SK-N-SH (cell line): ENCODE results near the gene UST. TPM values are rescaled to one million over a fixed set of nuclear protein-coding genes. Genes with fewer than 3 reads are reported as not detected.

Experiments used
- CTCF ChIA-PET: fragments of 300-600, 350-600 bp; formaldehyde crosslinking; extraction: SDS; loops from one replicate; lab custom pipeline; 2021; lab: Yijun Ruan, JAX
- POLR2A ChIA-PET: fragments of 350-600 bp; sonication (Branson Sonifier 250); formaldehyde crosslinking; extraction: SDS; loops from one replicate; lab custom pipeline; 2020; ENCODE audit warnings: antibody characterized with exemption, inconsistent platforms; lab: Yijun Ruan, JAX
- DNase-seq: peaks from one replicate; pipeline ENCODE4 v3.0.0; 2012
- H2AFZ ChIP-seq: fragments of 200-600 bp; sonication (generic); 2 replicates; pipeline ENCODE4 v1.8.1; 2016; ENCODE audit warnings: antibody characterized with exemption, mild to moderate bottlenecking, low read depth
- H3F3A ChIP-seq: fragments of 200-600 bp; sonication (generic); replicated peaks from 2 replicates; pipeline ENCODE3; 2016; ENCODE audit warnings: antibody characterized with exemption, mild to moderate bottlenecking; ENCODE audit not compliant: insufficient read depth
- H3K27ac ChIP-seq, 2 experiments: fragments of 200-500 bp in 1 of 2; fragments of 200-600 bp in 1 of 2; sonication (Bioruptor generic) in 1 of 2; sonication (generic), shearing (Covaris generic) in 1 of 2; 2 replicates each; pipeline versions ENCODE4 v1.5.1 to v1.6.1; 2014 to 2016; ENCODE audit warnings: low read depth in 2 of 2, inconsistent platforms in 1 of 2, low read length in 1 of 2, mild to moderate bottlenecking in 1 of 2, mixed read lengths in 1 of 2
- H3K27me3 ChIP-seq: fragments of 200-600 bp; sonication (generic), shearing (Covaris generic); 2 replicates; pipeline ENCODE4 v1.6.1; 2016; ENCODE audit warnings: mixed run types; ENCODE audit not compliant: insufficient read depth
- H3K36me3 ChIP-seq, 2 experiments: fragments of 200-500 bp in 1 of 2; fragments of 200-600 bp in 1 of 2; sonication (Bioruptor generic) in 1 of 2; sonication (generic) in 1 of 2; replicated peaks in 1 of 2; 2 replicates each; pipeline versions ENCODE3 to v1.5.1; 2014 to 2016; ENCODE audit warnings: low read length in 1 of 2, mild to moderate bottlenecking in 1 of 2; ENCODE audit not compliant: insufficient read depth in 2 of 2, control insufficient read depth in 1 of 2
- H3K4me1 ChIP-seq, 2 experiments: fragments of 200-500 bp in 1 of 2; fragments of 200-600 bp in 1 of 2; sonication (Bioruptor generic) in 1 of 2; sonication (generic), shearing (Covaris generic) in 1 of 2; 2 replicates each; pipeline versions ENCODE4 v1.5.1 to v1.6.1; 2014 to 2016; ENCODE audit warnings: low read depth in 1 of 2, low read length in 1 of 2, mixed run types in 1 of 2; ENCODE audit not compliant: insufficient read depth in 2 of 2, control insufficient read depth in 1 of 2
- H3K4me2 ChIP-seq: fragments of 200-600 bp; sonication (generic), shearing (Covaris generic); 2 replicates; pipeline ENCODE4 v1.6.1; 2017; ENCODE audit warnings: mixed run types
- H3K4me3 ChIP-seq, 2 experiments: fragments of 200-500 bp in 1 of 2; fragments of 200-600 bp in 1 of 2; sonication (Bioruptor generic) in 1 of 2; sonication (generic), shearing (Covaris generic) in 1 of 2; 2 replicates each; pipeline versions ENCODE4 v1.5.1 to v1.8.1; 2014 to 2016; ENCODE audit warnings: low read depth in 2 of 2, inconsistent platforms in 1 of 2, low read length in 1 of 2, mild to moderate bottlenecking in 1 of 2, mixed read lengths in 1 of 2, moderate library complexity in 1 of 2
- H3K79me2 ChIP-seq: fragments of 200-600 bp; sonication (generic); 2 replicates; pipeline ENCODE4 v1.8.1; 2017; ENCODE audit warnings: mild to moderate bottlenecking; ENCODE audit not compliant: insufficient read depth
- H3K9ac ChIP-seq: fragments of 200-600 bp; sonication (generic); 2 replicates; pipeline ENCODE4 v1.6.1; 2017; ENCODE audit warnings: mixed run types
- H3K9me2 ChIP-seq: fragments of 200-600 bp; sonication (generic); 2 replicates; pipeline ENCODE4 v1.6.1; 2017; ENCODE audit warnings: mixed run types
- H3K9me3 ChIP-seq: fragments of 200-600 bp; sonication (generic); 2 replicates; pipeline ENCODE4 v1.6.1; 2017; ENCODE audit warnings: mixed run types, mild to moderate bottlenecking, moderate library complexity
- H4K20me1 ChIP-seq: fragments of 200-600 bp; sonication (generic); 2 replicates; pipeline ENCODE4 v1.6.1; 2017; ENCODE audit warnings: mild to moderate bottlenecking, mixed run types; ENCODE audit not compliant: insufficient read depth
- EP300 ChIP-seq, 2 experiments: IDR thresholded peaks; 2 replicates each; pipeline versions ENCODE4 v1.4.0 to v1.6.1; 2012; ENCODE audit warnings: borderline replicate concordance in 1 of 2, low read depth in 1 of 2, low read length in 1 of 2
- EZH2phosphoT487 ChIP-seq: fragments of 200-600 bp; sonication (generic); IDR thresholded peaks from 2 replicates; pipeline ENCODE4 v1.6.1; 2017; ENCODE audit warnings: low read depth, mixed run types, mild to moderate bottlenecking, antibody characterized with exemption, moderate library complexity, borderline replicate concordance
- FOSL2 ChIP-seq: IDR thresholded peaks from 2 replicates; pipeline ENCODE4 v1.4.0; 2012; ENCODE audit warnings: low read depth, mild to moderate bottlenecking, moderate library complexity, borderline replicate concordance
- FOXJ3 ChIP-seq: sonication (generic); formaldehyde crosslinking; IDR thresholded peaks from 2 replicates; pipeline ENCODE4 v1.5.1; 2020; ENCODE audit warnings: mild to moderate bottlenecking, missing genetic modification reagents
- FOXM1 ChIP-seq: IDR thresholded peaks from 2 replicates; pipeline ENCODE4 v1.4.0; 2012; ENCODE audit warnings: low read depth, mild to moderate bottlenecking
- GABPA ChIP-seq: IDR thresholded peaks from 2 replicates; pipeline ENCODE4 v1.4.0; 2012; ENCODE audit warnings: low read depth, mild to moderate bottlenecking
- GATA2 ChIP-seq: sonication (generic); formaldehyde crosslinking; IDR thresholded peaks from 2 replicates; pipeline ENCODE4 v1.5.0; 2020; ENCODE audit warnings: mild to moderate bottlenecking, missing genetic modification reagents
- JUND ChIP-seq: IDR thresholded peaks from 2 replicates; pipeline ENCODE4 v1.4.0; 2012
- MEF2A ChIP-seq: IDR thresholded peaks from 2 replicates; pipeline ENCODE4 v1.4.0; 2012; ENCODE audit warnings: low read depth, borderline replicate concordance
- MXI1 ChIP-seq: IDR thresholded peaks from 2 replicates; pipeline ENCODE4 v1.6.1; 2012; ENCODE audit warnings: mild to moderate bottlenecking, low read depth, low read length, improper control_type of control experiment
- NFIC ChIP-seq: IDR thresholded peaks from 2 replicates; pipeline ENCODE4 v1.4.0; 2012; ENCODE audit warnings: borderline replicate concordance
- NRF1 ChIP-seq: IDR thresholded peaks from 2 replicates; pipeline ENCODE4 v1.6.1; 2012; ENCODE audit warnings: low read depth, mild to moderate bottlenecking, low read length
- RAD21 ChIP-seq: IDR thresholded peaks from 2 replicates; pipeline ENCODE4 v1.6.1; 2012; ENCODE audit warnings: mild to moderate bottlenecking, low read length
- RCOR1 ChIP-seq: fragments of 150-350 bp; IDR thresholded peaks from 2 replicates; pipeline ENCODE4 v1.6.1; 2017; ENCODE audit warnings: antibody characterized with exemption, low read length
- RFX5 ChIP-seq: IDR thresholded peaks from 2 replicates; pipeline ENCODE4 v1.6.1; 2012; ENCODE audit warnings: mild to moderate bottlenecking, improper control_type of control experiment, low read length
- TCF12 ChIP-seq: IDR thresholded peaks from 2 replicates; pipeline ENCODE4 v1.4.0; 2012
- TEAD4 ChIP-seq: IDR thresholded peaks from 2 replicates; pipeline ENCODE4 v1.4.0; 2012; ENCODE audit warnings: mild to moderate bottlenecking, borderline replicate concordance; ENCODE audit not compliant: insufficient read depth
- YY1 ChIP-seq: IDR thresholded peaks from 2 replicates; pipeline ENCODE4 v1.4.0; 2012; ENCODE audit warnings: low read depth, mild to moderate bottlenecking
- WGBS: methylation state at CpG from one replicate; pipeline ENCODE4 v1.1.6; 2017; ENCODE audit warnings: low lambda C conversion rate; 5-methylcytosine and 5-hydroxymethylcytosine counted together
- polyA plus RNA-seq, 3 experiments: library from polyadenylated mRNA; depleted of rRNA; stranded (reverse); fragments of >200 nt; gene quantifications; 2 replicates each; pipeline ENCODE4 v1.2.3, GENCODE V29; 2012
- TF ChIP-seq, protein P1 (sequence below): fragments of 200-600 bp; sonication (generic); IDR thresholded peaks from 2 replicates; pipeline ENCODE4 v1.6.1; 2017; ENCODE audit warnings: antibody characterized with exemption, mild to moderate bottlenecking, moderate library complexity
- TF ChIP-seq, protein P2 (sequence below): IDR thresholded peaks from 2 replicates; pipeline ENCODE4 v1.4.0; 2012; ENCODE audit warnings: low read depth, borderline replicate concordance
- TF ChIP-seq, protein P3 (sequence below): IDR thresholded peaks from 2 replicates; pipeline ENCODE4 v1.6.1; 2012; ENCODE audit warnings: mild to moderate bottlenecking, low read depth, low read length, moderate library complexity
- TF ChIP-seq, protein P4 (sequence below): IDR thresholded peaks from 2 replicates; pipeline ENCODE4; 2012

Gene UST
- polyA plus RNA-seq, 1 of the 3 experiments (the other 2 are of a cell fraction) = 1.7 TPM

DNA sequence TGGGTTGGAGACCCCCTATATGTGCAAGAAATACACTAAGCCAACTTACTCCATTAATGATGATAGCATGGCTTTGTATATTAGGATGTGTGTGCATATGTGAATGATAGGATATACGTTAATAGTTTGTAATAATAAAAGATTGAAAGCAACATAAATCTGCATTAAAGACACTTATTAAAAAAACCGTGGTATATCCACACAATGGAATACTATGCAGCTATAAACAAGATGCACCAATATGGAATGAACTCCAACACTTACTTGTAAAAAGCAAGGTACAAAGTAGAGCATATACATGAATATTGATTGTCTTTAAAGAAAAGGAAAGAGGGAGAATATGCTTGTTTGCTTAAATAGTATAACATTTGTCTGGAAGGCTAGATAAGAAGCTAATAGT lies 68.0 kb downstream of the UST start:
- WGBS = 6% methylated on average over 2 of the region's 2 CpGs
- no peak overlapping the region for H3K27ac ChIP-seq
- no peaks in the 10 kb centered on the region for H3F3A ChIP-seq
- H2AFZ ChIP-seq = no peak overlapping the region
- no peak for DNase-seq
- TF ChIP-seq, protein P1, sequence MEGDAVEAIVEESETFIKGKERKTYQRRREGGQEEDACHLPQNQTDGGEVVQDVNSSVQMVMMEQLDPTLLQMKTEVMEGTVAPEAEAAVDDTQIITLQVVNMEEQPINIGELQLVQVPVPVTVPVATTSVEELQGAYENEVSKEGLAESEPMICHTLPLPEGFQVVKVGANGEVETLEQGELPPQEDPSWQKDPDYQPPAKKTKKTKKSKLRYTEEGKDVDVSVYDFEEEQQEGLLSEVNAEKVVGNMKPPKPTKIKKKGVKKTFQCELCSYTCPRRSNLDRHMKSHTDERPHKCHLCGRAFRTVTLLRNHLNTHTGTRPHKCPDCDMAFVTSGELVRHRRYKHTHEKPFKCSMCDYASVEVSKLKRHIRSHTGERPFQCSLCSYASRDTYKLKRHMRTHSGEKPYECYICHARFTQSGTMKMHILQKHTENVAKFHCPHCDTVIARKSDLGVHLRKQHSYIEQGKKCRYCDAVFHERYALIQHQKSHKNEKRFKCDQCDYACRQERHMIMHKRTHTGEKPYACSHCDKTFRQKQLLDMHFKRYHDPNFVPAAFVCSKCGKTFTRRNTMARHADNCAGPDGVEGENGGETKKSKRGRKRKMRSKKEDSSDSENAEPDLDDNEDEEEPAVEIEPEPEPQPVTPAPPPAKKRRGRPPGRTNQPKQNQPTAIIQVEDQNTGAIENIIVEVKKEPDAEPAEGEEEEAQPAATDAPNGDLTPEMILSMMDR = no peak
- no peak for TF ChIP-seq YY1
- no peak for TF ChIP-seq RFX5
- TF ChIP-seq TCF12 = no peak
- TF ChIP-seq EZH2phosphoT487 = no peak
- TF ChIP-seq, protein P2, sequence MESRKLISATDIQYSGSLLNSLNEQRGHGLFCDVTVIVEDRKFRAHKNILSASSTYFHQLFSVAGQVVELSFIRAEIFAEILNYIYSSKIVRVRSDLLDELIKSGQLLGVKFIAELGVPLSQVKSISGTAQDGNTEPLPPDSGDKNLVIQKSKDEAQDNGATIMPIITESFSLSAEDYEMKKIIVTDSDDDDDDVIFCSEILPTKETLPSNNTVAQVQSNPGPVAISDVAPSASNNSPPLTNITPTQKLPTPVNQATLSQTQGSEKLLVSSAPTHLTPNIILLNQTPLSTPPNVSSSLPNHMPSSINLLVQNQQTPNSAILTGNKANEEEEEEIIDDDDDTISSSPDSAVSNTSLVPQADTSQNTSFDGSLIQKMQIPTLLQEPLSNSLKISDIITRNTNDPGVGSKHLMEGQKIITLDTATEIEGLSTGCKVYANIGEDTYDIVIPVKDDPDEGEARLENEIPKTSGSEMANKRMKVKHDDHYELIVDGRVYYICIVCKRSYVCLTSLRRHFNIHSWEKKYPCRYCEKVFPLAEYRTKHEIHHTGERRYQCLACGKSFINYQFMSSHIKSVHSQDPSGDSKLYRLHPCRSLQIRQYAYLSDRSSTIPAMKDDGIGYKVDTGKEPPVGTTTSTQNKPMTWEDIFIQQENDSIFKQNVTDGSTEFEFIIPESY = no peak
- no peak for TF ChIP-seq RAD21
- no peak for TF ChIP-seq MXI1
- TF ChIP-seq GABPA = no peak
- TF ChIP-seq FOSL2 = no peak
- TF ChIP-seq FOXJ3 (CRISPR knock-in tag) = no peak
- no peak for TF ChIP-seq GATA2
- no peak for TF ChIP-seq RCOR1
- TF ChIP-seq FOXM1 = no peak
- CTCF ChIA-PET = no interaction called here
- no peaks in the 10 kb centered on the region for H4K20me1 ChIP-seq
- no peak overlapping the region for H3K4me2 ChIP-seq
- H3K4me3 ChIP-seq = no peak overlapping the region
- no peaks in the 10 kb centered on the region for H3K4me1 ChIP-seq
- POLR2A ChIA-PET = no interaction called here
- no peaks in the 10 kb centered on the region for H3K79me2 ChIP-seq
- H3K27me3 ChIP-seq = peaks cover 4% of the 10 kb centered on the region; the same call in 1 of the 2 replicates
- no peaks in the 10 kb centered on the region for H3K36me3 ChIP-seq
- H3K9me3 ChIP-seq = peaks cover 4% of the 10 kb centered on the region; the same call in 1 of the 2 replicates
- no peak overlapping the region for H3K9ac ChIP-seq
- H3K9me2 ChIP-seq = no peaks in the 10 kb centered on the region

DNA sequence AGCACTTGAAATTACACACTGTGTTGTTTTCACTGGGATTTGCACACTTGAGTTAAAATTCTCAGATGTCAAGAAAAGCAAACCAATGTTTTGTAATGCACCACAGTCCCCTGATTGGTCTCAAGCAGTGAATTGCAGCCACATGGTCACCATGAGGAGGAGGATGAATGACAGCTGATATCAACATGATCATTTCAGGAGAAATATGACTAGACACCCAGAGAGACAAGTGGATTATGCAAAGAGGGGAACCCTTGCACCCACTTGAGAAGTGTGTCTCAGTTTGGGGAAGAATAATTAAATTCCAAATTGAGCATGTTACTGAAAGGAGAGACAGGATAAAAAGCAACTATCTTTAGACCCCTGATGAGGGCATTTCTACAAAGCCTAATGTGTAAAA lies 69.3 kb downstream of the UST start:
- ChIA-PET CTCF (no interaction called here), POLR2A (no interaction called here)
- no peak overlapping the region for H2AFZ ChIP-seq
- H3K4me2 ChIP-seq = no peak overlapping the region
- no peaks in the 10 kb centered on the region for H3K9me2 ChIP-seq
- peaks cover 4% of the 10 kb centered on the region; the same call in 1 of the 2 replicates for H3K27me3 ChIP-seq
- no peak overlapping the region for H3K27ac ChIP-seq
- DNase-seq = no peak
- H3K79me2 ChIP-seq = no peaks in the 10 kb centered on the region
- no peaks in the 10 kb centered on the region for H3K4me1 ChIP-seq
- H3K4me3 ChIP-seq = no peak overlapping the region
- no peak overlapping the region for H3K9ac ChIP-seq
- peaks cover 4% of the 10 kb centered on the region; the same call in 1 of the 2 replicates for H3K9me3 ChIP-seq
- H3K36me3 ChIP-seq = no peaks in the 10 kb centered on the region
- H3F3A ChIP-seq = no peaks in the 10 kb centered on the region
- H4K20me1 ChIP-seq = no peaks in the 10 kb centered on the region
- TF ChIP-seq EP300 (IDR thresholded peaks at IDR 0.05; ENCODE audit: borderline replicate concordance in 1 of 2, low read depth in 1 of 2, low read length in 1 of 2) = no peak
- no peak for TF ChIP-seq NFIC
- no peak for TF ChIP-seq NRF1
- TF ChIP-seq, protein P3, sequence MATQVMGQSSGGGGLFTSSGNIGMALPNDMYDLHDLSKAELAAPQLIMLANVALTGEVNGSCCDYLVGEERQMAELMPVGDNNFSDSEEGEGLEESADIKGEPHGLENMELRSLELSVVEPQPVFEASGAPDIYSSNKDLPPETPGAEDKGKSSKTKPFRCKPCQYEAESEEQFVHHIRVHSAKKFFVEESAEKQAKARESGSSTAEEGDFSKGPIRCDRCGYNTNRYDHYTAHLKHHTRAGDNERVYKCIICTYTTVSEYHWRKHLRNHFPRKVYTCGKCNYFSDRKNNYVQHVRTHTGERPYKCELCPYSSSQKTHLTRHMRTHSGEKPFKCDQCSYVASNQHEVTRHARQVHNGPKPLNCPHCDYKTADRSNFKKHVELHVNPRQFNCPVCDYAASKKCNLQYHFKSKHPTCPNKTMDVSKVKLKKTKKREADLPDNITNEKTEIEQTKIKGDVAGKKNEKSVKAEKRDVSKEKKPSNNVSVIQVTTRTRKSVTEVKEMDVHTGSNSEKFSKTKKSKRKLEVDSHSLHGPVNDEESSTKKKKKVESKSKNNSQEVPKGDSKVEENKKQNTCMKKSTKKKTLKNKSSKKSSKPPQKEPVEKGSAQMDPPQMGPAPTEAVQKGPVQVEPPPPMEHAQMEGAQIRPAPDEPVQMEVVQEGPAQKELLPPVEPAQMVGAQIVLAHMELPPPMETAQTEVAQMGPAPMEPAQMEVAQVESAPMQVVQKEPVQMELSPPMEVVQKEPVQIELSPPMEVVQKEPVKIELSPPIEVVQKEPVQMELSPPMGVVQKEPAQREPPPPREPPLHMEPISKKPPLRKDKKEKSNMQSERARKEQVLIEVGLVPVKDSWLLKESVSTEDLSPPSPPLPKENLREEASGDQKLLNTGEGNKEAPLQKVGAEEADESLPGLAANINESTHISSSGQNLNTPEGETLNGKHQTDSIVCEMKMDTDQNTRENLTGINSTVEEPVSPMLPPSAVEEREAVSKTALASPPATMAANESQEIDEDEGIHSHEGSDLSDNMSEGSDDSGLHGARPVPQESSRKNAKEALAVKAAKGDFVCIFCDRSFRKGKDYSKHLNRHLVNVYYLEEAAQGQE = no peak
- TF ChIP-seq, protein P4, sequence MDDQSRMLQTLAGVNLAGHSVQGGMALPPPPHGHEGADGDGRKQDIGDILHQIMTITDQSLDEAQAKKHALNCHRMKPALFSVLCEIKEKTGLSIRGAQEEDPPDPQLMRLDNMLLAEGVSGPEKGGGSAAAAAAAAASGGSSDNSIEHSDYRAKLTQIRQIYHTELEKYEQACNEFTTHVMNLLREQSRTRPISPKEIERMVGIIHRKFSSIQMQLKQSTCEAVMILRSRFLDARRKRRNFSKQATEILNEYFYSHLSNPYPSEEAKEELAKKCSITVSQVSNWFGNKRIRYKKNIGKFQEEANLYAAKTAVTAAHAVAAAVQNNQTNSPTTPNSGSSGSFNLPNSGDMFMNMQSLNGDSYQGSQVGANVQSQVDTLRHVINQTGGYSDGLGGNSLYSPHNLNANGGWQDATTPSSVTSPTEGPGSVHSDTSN = no peak
- no peak for TF ChIP-seq JUND
- no peak for TF ChIP-seq FOXJ3 (CRISPR knock-in tag)
- no peak for TF ChIP-seq RFX5
- no peak for TF ChIP-seq EZH2phosphoT487
- TF ChIP-seq FOXM1 = no peak
- no peak for TF ChIP-seq TEAD4
- TF ChIP-seq MEF2A = no peak
- no peak for TF ChIP-seq FOSL2
